ENCODE measurements around the gene LSM14B.

- TF ChIP-seq CTCF (IDR thresholded peaks at IDR 0.05; ENCODE audit: borderline replicate concordance, extremely low read depth, low read length, poor library complexity, severe bottlenecking) (no peak), EZH2 (IDR thresholded peaks at IDR 0.05; ENCODE audit: borderline replicate concordance, low read depth, low read length, severe bottlenecking) (no peak)
These were observed 21.9 kb downstream of the LSM14B start for GRCh38 chr20:62143957-62144825.
